Mesangial cell (primary cell): ENCODE data around the gene EGFL6. TPM values are rescaled to one million over a fixed set of nuclear protein-coding genes. Genes with fewer than 3 reads are reported as not detected.

Experiments
- total RNA-seq: library from RNA; depleted of rRNA; stranded (reverse); fragments of >200 nt; gene quantifications from 2 replicates; pipeline ENCODE4 v1.2.3, GENCODE V29; 2015

The EGFL6 gene, protein sequence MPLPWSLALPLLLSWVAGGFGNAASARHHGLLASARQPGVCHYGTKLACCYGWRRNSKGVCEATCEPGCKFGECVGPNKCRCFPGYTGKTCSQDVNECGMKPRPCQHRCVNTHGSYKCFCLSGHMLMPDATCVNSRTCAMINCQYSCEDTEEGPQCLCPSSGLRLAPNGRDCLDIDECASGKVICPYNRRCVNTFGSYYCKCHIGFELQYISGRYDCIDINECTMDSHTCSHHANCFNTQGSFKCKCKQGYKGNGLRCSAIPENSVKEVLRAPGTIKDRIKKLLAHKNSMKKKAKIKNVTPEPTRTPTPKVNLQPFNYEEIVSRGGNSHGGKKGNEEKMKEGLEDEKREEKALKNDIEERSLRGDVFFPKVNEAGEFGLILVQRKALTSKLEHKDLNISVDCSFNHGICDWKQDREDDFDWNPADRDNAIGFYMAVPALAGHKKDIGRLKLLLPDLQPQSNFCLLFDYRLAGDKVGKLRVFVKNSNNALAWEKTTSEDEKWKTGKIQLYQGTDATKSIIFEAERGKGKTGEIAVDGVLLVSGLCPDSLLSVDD
- total RNA-seq: under 0.01 TPM in 1 of 2 replicates, not detected in the other

DNA sequence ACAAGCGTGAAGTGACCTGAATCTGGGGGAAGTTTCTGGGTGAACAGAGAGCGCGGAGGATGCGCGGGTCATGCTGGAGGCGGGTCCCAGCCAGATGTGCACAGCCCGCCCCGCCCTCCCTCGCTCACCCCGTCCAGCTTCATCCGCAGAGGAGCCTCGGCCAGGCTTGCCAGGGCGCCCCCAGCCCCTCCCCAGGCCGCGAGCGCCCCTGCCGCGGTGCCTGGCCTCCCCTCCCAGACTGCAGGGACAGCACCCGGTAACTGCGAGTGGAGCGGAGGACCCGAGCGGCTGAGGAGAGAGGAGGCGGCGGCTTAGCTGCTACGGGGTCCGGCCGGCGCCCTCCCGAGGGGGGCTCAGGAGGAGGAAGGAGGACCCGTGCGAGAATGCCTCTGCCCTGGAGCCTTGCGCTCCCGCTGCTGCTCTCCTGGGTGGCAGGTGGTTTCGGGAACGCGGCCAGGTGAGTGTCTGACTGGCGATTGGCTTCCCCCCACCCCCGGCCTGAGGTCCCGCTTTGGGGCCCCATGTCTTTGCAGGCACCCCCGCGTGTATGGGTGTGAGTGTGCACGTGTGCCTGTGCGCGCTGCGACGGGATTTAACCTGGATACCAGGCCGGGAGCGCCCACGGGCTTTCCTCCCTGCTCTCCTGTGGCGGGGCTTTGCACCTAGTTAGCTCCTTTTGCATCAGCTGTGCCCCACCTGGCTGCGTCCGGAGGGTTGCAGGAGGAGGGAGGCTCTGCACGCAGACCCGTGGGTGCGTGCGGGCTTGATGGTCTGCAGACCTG lies at the start of gene EGFL6:
Gene EGFL6 (plus strand): TSS at position 123 of the 782 bp plus-strand sequence. CDS start 261 bp downstream, at position 384.

DNA sequence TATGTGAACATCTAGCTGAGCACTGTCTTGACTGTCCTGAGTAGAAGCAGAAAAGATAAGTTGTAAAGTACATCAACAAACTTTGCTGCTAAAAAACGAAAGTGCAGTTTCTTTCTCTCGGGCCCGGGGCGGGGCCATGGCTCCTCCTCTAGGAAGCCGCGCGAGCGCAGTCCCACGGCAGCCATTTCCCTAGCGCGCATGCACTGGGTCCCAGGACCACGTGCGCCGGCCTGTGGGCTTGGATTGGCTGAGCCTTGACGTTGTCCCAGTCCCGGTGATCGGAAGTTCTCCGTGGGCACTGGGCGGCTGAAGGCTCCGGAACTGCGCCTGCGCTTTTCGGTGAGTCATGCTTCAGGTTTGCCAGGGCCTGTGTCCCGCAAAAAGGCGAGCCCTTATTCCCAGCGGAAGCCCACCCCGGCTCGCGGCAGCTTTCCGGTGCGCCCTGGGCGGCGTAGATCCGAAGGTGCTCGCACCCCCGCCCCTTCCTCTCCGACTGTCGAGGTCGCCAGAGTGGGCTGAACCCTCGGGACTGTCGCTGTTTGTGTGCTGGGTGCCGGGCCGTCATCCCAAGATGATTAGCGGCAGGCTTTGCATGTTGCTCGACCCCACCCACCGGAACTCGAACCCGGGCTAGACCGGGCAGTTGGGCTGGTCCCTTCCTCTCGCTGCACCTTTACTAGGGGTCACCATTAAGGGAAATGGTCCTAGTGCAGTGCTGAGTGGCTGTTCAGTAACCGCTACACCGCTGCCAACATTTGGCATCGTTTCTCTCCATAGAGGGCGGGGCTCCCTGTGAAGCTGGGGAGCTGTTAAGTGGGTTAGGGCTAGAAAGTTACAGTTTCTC lies 83.7 kb downstream of the EGFL6 start, which contains the start of gene TCEANC:
Gene TCEANC (plus strand): TSS at position 292 of the 844 bp plus-strand sequence. CDS start 9,368 bp downstream, outside the sequence.

Other genes starting within 250 kb of the EGFL6 start
- not detected in 2 replicates for gene ATXN3L, start 249.5 kb upstream of the EGFL6 start, total RNA-seq
- 1.0 and 1.3 TPM in 2 replicates for gene TCEANC, start 83.5 kb downstream of the EGFL6 start, total RNA-seq
- gene RAB9A, start 119.5 kb downstream of the EGFL6 start, total RNA-seq: 18.7 and 28.9 TPM in 2 replicates
- 13.7 and 13.8 TPM in 2 replicates for gene TRAPPC2, start 165.0 kb downstream of the EGFL6 start, total RNA-seq
- 8.6 and 8.9 TPM in 2 replicates for gene OFD1, start 165.1 kb downstream of the EGFL6 start, total RNA-seq
- 0.13 and 1.1 TPM in 2 replicates for gene GPM6B, start 247.5 kb downstream of the EGFL6 start, total RNA-seq